GM10847 (cell line): Measurements from ENCODE around the gene RSRC1.

ENCODE experiments used
- POLR2A ChIP-seq: IDR thresholded peaks from 2 replicates; pipeline ENCODE4 v1.6.1; 2011; ENCODE audit not compliant: insufficient read length; ENCODE audit errors: extremely low read depth

The RSRC1 gene

GRCh38 chr3:158109804-158110657 is at the start of gene RSRC1:
Gene RSRC1, plus strand, starts transcription at chr3:158110089. Its CDS starts 12,016 bp downstream, at chr3:158122105.
- TF ChIP-seq POLR2A: peak; percentile 66

DNA sequence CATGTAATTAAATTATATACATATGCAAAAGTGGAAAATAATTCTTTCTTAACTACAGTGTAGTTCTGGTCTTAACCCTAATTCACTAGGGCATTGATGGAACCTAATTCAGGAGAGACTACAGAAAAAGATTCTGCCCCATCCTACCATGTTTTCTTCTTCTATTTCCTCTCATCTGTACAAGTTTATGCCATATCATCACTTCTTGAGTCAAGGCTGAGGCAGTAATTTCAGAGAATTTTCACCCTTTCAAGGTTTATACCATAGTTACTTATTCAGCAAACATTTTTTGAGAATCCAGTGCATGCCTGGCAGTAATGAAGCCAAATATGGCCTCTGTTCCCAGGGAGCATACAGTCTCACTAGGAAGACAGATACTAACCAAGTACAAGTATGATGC is 37.1 kb upstream of the RSRC1 start:
- TF ChIP-seq POLR2A: no peak

- TF ChIP-seq POLR2A: no peak
These were observed 35.3 kb upstream of the RSRC1 start for GRCh38 chr3:158074591-158074990.

- no peak for TF ChIP-seq POLR2A
These were observed 30.3 kb upstream of the RSRC1 start for GRCh38 chr3:158079599-158079998.

GRCh38 chr3:158084651-158085050 is 25.2 kb upstream of the RSRC1 start:
- no peak for TF ChIP-seq POLR2A

DNA sequence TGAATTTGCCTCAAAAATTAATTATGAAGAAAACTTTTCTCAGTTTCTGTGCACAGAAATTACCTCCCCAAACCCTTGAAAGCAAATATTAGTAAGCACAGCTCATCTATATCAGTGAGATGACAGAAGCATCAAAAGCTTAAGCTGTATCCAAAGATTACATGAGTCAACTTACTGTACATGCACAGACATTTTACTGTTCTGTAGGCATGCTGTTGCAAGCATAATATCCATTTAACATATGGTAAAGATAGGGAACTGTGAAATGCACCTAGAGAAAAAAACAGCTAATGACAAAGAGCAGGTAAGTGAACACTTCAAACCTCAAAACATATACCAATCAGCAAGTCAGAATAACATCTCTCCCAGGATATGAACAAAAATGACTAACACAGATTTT is 24.5 kb upstream of the RSRC1 start:
- no peak for TF ChIP-seq POLR2A

DNA sequence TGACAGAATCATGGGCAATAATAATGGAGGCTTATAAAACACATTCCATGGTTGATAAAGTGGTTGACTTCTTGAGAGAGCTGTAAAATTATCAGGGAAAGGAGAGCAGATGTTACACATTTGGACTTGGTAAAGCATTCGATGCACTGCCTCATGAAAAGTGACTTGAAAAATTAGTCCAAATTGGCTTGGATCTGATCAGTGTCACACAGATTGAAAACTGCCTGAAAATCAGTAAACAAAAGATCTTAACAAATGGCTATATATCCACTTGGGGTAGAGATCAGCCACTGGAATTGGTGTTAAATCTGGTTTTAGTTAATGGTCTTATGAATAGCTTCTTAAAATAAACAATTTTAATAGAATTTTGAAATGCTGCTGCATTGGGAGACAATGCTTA is 24.0 kb upstream of the RSRC1 start:
- no peak for TF ChIP-seq POLR2A

GRCh38 chr3:158086361-158086760 is 23.5 kb upstream of the RSRC1 start:
- no peak for TF ChIP-seq POLR2A

DNA sequence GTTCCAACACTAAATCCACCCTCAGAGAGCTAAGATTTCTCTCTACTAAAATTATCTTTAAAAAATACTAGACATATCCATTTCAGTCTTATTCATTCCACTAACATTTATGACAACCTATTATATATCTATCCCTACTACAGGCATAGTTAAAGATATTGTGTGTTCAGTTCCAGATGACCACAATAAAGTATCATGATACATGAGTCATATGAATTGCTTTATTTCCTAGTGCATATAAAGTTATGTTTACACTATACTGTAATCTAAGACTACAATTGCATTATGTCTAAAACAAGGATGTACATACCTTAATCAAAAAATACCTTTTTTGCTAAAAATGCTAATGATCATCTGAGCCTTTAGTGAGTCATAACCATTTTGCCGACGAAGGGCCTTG is 23.1 kb upstream of the RSRC1 start:
- no peak for TF ChIP-seq POLR2A

DNA sequence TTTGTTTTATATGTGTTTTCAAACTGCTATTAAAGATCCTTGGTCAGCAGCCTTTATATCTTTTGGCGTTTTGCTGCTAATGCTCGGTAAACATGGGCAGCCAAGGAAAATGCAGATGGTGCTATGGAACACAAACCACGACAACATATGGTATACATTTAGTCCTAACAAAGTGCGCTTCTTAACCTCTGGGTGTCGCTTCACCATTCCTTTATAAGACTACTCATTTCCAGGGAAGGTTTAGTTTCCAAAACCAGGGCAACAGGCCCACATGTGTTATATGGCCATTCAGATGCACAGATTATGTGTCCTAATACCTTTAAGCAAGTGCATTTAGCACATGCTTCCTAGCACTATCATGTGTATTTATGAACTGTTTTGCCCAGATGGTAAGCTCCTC is 18.4 kb upstream of the RSRC1 start:
- TF ChIP-seq POLR2A: no peak

GRCh38 chr3:158093526-158093925 is 16.4 kb upstream of the RSRC1 start:
- TF ChIP-seq POLR2A: no peak

DNA sequence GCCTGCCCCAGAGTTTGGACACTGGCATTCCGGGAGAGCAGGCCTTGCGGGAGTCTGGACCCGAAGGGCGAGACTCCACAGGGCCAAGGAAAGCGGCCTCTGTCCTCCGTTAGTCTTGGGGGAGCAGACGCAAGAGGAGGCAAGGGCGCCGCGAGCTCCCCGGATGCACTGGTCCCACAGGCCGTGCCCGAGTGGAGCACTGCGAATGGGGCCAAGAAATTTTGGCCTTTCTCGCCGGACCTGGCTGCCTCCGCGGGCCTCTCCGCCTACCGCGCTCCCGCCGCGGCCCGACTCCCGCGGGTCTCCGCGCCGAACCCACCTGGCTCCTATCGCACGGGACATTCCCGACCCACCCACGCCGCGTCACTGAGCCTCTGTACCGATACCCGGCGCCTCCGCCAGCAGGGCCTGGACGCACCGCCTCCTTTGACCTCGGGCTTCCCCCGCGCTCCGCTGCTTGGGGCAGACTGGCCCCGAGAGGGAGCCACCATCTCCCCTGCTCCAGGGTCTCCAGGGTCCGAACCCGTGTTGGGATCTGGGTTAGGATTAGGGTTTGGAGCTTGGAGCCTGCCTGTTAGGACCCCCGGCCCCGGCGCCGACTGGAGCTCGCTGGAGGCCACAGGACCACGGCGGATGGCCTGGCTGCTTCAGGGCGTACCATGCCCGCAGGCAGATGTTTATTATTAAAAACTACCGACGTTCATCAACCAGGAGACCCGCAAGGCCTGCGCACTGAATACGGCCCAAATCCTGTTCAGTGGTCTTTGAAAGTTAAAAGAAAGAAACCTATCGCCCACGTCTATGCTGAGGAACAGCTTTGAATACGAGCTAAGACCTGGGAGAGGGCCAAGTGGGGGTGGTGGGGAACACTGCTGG is 15.4 kb upstream of the RSRC1 start:
- TF ChIP-seq POLR2A: no peak

DNA sequence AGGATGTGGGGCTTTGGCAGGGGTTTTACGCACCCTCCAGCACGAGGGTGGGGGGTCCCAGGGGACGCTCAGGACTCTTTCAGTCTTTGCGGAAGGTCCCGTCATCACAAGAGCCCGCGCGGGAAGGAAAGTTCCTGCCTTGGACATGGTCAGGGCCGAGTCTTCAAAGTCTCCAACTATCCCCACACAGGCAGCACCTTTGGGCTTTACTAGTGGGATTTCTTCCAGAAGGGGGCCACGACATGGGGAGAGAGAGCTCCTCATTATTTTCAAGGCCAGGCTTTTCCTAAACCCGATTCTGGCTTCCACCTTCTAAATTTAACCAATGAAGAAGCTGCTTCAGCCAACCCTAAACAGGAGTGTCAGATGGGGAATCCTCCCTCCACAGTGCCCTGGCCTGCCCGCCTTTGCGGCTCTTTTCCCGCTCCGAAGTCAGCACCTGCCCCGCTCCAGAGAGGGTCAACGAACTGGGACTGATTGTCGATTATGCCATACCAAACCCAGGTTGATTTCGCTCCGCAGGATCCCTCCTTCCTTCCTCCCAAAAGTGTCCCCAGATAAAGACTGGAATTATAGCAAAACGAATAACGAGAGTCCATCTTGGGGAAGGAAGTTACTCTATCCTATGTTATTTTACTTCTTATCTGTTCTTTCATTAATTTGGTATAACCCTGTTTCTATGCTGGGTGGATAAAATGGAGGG is 14.6 kb upstream of the RSRC1 start:
- no peak for TF ChIP-seq POLR2A

- TF ChIP-seq POLR2A: no peak
These were observed 13.8 kb upstream of the RSRC1 start for GRCh38 chr3:158095814-158096704.
